Right atrium auricular region (tissue), 2 donors: ENCODE measurements around the gene DCHS1. TPM values are rescaled to one million over a fixed set of nuclear protein-coding genes. Genes with fewer than 3 reads are reported as not detected.

Source experiments
- DNase-seq: peaks from one replicate; pipeline ENCODE4 v3.0.0-alpha.2; 2019; ENCODE audit warnings: low spot score
- H3K27ac ChIP-seq, 2 donors: fragments of 200-600 bp; sonication (generic); 1 replicate in 1 of 2; 2 replicates in 1 of 2; pipeline ENCODE4 v1.5.1; 2016 to 2019
- H3K27me3 ChIP-seq, 2 donors: fragments of 200-600 bp; sonication (generic); one replicate each; pipeline versions ENCODE4 v1.5.1 to v1.6.0; 2017 to 2019
- H3K36me3 ChIP-seq: fragments of 200-600 bp; sonication (generic); one replicate; pipeline ENCODE4 v1.5.1; 2016
- H3K4me1 ChIP-seq, 2 donors: fragments of 200-600 bp; sonication (generic); one replicate each; pipeline versions ENCODE4 v1.5.1 to v1.6.0; 2017 to 2019
- H3K4me3 ChIP-seq, 2 donors: fragments of 200-600 bp; sonication (generic); 1 replicate in 1 of 2; 2 replicates in 1 of 2; pipeline ENCODE4 v1.5.1; 2017 to 2019; ENCODE audit warnings: mild to moderate bottlenecking in 1 of 2, moderate library complexity in 1 of 2
- H3K9me3 ChIP-seq, 2 donors: fragments of 200-600 bp; sonication (generic); one replicate each; pipeline ENCODE4 v1.5.1; 2019
- total RNA-seq, 2 donors: library from RNA; depleted of rRNA; stranded (reverse); fragments of >200 nt; gene quantifications; one replicate each; pipeline ENCODE4 v1.1.0, GENCODE V29; 2016
- TF ChIP-seq, protein P1 (sequence below), 2 donors: fragments of 200-600 bp; sonication (generic); IDR thresholded peaks; one replicate each; pipeline ENCODE4 v1.5.1; 2019; ENCODE audit warnings: antibody characterized with exemption in 2 of 2

DCHS1 gene
- total RNA-seq, 2 donors from 2014 or later, result 9.3 to 23.0 TPM

DNA sequence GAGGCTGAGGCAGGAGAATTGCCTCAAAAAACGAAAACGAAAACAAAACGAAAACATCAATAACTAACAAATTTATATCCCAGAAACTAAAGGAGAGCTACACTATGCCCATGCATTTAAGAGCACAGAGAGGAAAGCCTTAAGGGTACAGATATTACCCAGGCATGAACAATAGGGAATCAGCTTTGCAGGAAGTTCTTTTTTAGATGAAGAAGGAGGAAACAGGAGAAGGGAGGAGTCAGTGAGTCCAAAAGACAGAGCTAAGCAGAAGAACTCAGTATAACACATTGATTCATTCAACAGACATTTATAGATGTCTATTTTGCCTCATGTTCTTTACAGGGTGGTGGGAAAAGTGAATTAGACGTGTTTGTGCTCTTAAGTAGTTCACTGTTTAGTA, 19.3 kb upstream of the DCHS1 start:
- DNase-seq, result no peak
- H3K27ac ChIP-seq, result peak overlapping the region in 1 of 2 donors; percentile 36
- H3K9me3 ChIP-seq, result no peaks in the 10 kb centered on the region
- TF ChIP-seq, protein P1, sequence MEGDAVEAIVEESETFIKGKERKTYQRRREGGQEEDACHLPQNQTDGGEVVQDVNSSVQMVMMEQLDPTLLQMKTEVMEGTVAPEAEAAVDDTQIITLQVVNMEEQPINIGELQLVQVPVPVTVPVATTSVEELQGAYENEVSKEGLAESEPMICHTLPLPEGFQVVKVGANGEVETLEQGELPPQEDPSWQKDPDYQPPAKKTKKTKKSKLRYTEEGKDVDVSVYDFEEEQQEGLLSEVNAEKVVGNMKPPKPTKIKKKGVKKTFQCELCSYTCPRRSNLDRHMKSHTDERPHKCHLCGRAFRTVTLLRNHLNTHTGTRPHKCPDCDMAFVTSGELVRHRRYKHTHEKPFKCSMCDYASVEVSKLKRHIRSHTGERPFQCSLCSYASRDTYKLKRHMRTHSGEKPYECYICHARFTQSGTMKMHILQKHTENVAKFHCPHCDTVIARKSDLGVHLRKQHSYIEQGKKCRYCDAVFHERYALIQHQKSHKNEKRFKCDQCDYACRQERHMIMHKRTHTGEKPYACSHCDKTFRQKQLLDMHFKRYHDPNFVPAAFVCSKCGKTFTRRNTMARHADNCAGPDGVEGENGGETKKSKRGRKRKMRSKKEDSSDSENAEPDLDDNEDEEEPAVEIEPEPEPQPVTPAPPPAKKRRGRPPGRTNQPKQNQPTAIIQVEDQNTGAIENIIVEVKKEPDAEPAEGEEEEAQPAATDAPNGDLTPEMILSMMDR (IDR thresholded peaks at IDR 0.05), result no peak
- peaks cover 0 to 5% of the 10 kb centered on the region in 2 donors for H3K4me1 ChIP-seq
- H3K27me3 ChIP-seq, result no peaks in the 10 kb centered on the region
- H3K36me3 ChIP-seq, result no peaks in the 10 kb centered on the region
- H3K4me3 ChIP-seq, result no peak overlapping the region

DNA sequence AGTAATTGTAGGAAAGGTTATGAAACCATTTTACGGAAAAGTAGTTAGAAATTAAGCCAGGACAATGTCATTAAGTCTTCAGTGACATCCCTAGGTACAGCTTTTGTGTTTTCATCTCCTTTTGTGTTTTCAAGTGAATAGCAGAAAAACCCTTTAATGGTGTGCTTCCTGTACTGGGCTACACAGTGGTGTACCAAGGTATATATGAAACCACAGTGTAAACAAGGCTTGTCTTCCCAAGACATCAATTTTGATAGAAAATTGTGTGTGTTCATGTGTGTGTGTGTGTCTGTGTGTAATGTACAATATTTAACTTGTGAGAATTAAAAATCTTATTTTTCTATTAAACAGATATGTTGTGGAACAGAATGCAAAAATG, 18.6 kb upstream of the DCHS1 start:
- Histone ChIP-seq H3K27me3 (no peaks in the 10 kb centered on the region), H3K27ac (peak overlapping the region in 1 of 2 donors; percentile 36), H3K36me3 (no peaks in the 10 kb centered on the region), H3K9me3 (no peaks in the 10 kb centered on the region), H3K4me3 (no peak overlapping the region), H3K4me1 (peaks cover 0 to 5% of the 10 kb centered on the region in 2 donors)
- TF ChIP-seq, protein P1 (IDR thresholded peaks at IDR 0.05), result no peak
- DNase-seq, result no peak

GRCh38 chr11:6673523-6674218, 18.1 kb upstream of the DCHS1 start:
- Histone ChIP-seq H3K9me3 (no peaks in the 10 kb centered on the region), H3K4me1 (peaks cover 0 to 5% of the 10 kb centered on the region in 2 donors), H3K27ac (no peak overlapping the region), H3K36me3 (no peaks in the 10 kb centered on the region), H3K4me3 (no peak overlapping the region), H3K27me3 (no peaks in the 10 kb centered on the region)
- no peak for DNase-seq
- TF ChIP-seq, protein P1 (IDR thresholded peaks at IDR 0.05), result no peak

GRCh38 chr11:6671991-6672390, 16.4 kb upstream of the DCHS1 start:
- TF ChIP-seq, protein P1 (IDR thresholded peaks at IDR 0.05), result no peak
- H3K36me3 ChIP-seq, result no peaks in the 10 kb centered on the region
- no peaks in the 10 kb centered on the region for H3K9me3 ChIP-seq
- H3K27me3 ChIP-seq, result no peaks in the 10 kb centered on the region
- H3K4me1 ChIP-seq, result peaks cover 0 to 5% of the 10 kb centered on the region in 2 donors
- H3K27ac ChIP-seq, result no peak overlapping the region
- no peak overlapping the region for H3K4me3 ChIP-seq
- no peak for DNase-seq

DNA sequence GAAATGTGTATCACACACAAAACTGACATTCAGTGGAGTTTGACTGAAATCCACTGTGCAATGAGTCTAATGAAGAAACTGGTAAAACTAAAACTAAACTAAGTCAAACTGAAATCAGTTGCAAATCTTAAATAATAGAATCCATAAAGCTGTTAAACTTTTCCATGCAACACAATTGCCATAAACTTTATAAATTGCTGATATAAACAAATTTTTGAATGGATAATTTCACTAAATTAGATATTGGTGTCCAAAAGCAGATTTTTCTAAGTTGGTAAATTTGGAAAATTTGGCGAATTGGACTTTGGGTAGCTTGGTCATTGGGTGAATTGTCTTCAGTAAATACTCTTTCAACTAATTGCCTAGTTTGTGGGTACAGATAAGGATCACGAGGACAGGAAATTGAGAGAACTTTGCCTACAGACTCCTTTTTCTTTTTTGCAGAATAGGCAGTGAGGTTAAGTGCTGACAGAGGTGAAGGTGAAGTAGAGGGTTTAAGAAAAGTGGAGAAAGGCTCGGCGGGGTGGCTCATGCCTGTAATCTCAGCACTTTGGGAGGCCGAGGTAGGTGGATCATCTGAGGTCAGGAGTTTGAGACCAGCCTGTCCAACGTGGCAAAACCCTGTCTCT, 14.7 kb upstream of the DCHS1 start:
- TF ChIP-seq, protein P1 (IDR thresholded peaks at IDR 0.05), result no peak
- H3K9me3 ChIP-seq, result no peaks in the 10 kb centered on the region
- no peaks in the 10 kb centered on the region for H3K36me3 ChIP-seq
- DNase-seq, result no peak
- no peaks in the 10 kb centered on the region for H3K27me3 ChIP-seq
- H3K4me1 ChIP-seq, result peaks cover 0 to 5% of the 10 kb centered on the region in 2 donors
- H3K4me3 ChIP-seq, result no peak overlapping the region
- no peak overlapping the region for H3K27ac ChIP-seq
